WTC11 (cell line): ENCODE measurements around the gene CPNE1. TPM values are rescaled to one million over a fixed set of nuclear protein-coding genes. Genes with fewer than 3 reads are reported as not detected.

ENCODE experiments used
- ATAC-seq: fragments of 200-7000 bp; cut with Tn5 transposase; 2 replicates; pipeline ENCODE4 v1.10.0; 2021; ENCODE audit warnings: mild to moderate bottlenecking, moderate library complexity
- CTCF ChIA-PET: fragments of 300-600 bp; sonication (Branson Sonifier 250); formaldehyde crosslinking; loops from one replicate; lab custom pipeline; 2021; ENCODE audit warnings: antibody characterized with exemption; lab: Charles Lee
- POLR2A ChIA-PET: fragments of 350-600 bp; sonication (Branson Sonifier 250); formaldehyde crosslinking; loops from one replicate; lab custom pipeline; 2021; ENCODE audit warnings: antibody characterized with exemption; lab: Charles Lee
- DNase-seq: peaks from one replicate; pipeline ENCODE4 v3.0.0; 2021; ENCODE audit warnings: low spot score
- H3K27ac Mint-ChIP-seq: 2 replicates; pipeline ENCODE4 v1.8.0; 2021; ENCODE audit warnings: mixed read lengths
- H3K27me3 Mint-ChIP-seq: 2 replicates; pipeline ENCODE4 v1.8.0; 2021; ENCODE audit warnings: low read depth, mild to moderate bottlenecking, moderate library complexity, mixed read lengths
- H3K36me3 Mint-ChIP-seq: 2 replicates; pipeline ENCODE4 v1.8.0; 2021; ENCODE audit warnings: mixed read lengths
- H3K4me1 Mint-ChIP-seq: 2 replicates; pipeline ENCODE4 v1.8.0; 2022; ENCODE audit warnings: mixed read lengths
- H3K4me3 Mint-ChIP-seq: 2 replicates; pipeline ENCODE4 v1.8.0; 2021; ENCODE audit warnings: mild to moderate bottlenecking, moderate library complexity, mixed read lengths
- H3K9me3 Mint-ChIP-seq: 2 replicates; pipeline ENCODE4 v1.8.0; 2021; ENCODE audit warnings: mixed read lengths
- ATF6 ChIP-seq: sonication (generic); formaldehyde crosslinking; IDR thresholded peaks from 2 replicates; pipeline ENCODE4 v1.8.1; 2023; ENCODE audit warnings: mild to moderate bottlenecking, missing genetic modification reagents
- ETV6 ChIP-seq: sonication (generic); formaldehyde crosslinking; IDR thresholded peaks from 2 replicates; pipeline ENCODE4 v1.8.1; 2022; ENCODE audit warnings: mild to moderate bottlenecking, missing genetic modification reagents
- FOXP4 ChIP-seq: sonication (generic); formaldehyde crosslinking; IDR thresholded peaks from 2 replicates; pipeline ENCODE4 v1.8.0; 2022; ENCODE audit warnings: mild to moderate bottlenecking, missing genetic modification reagents
- IRF1 ChIP-seq: sonication (generic); formaldehyde crosslinking; IDR thresholded peaks from 2 replicates; pipeline ENCODE4 v1.8.0; 2023; ENCODE audit warnings: missing genetic modification reagents
- JUN ChIP-seq: sonication (generic); formaldehyde crosslinking; IDR thresholded peaks from 2 replicates; pipeline ENCODE4 v1.8.0; 2023; ENCODE audit warnings: mild to moderate bottlenecking, missing genetic modification reagents
- MAX ChIP-seq: sonication (generic); formaldehyde crosslinking; IDR thresholded peaks from 2 replicates; pipeline ENCODE4 v1.8.0; 2022; ENCODE audit warnings: mild to moderate bottlenecking, missing genetic modification reagents
- MLX ChIP-seq: sonication (generic); formaldehyde crosslinking; IDR thresholded peaks from 2 replicates; pipeline ENCODE4 v1.8.1; 2023; ENCODE audit warnings: mild to moderate bottlenecking, missing genetic modification reagents, moderate library complexity
- MXD4 ChIP-seq: fragments of 250-450 bp; sonication (Bioruptor Pico); IDR thresholded peaks from 2 replicates; pipeline ENCODE4 v1.8.0; 2021; ENCODE audit warnings: mild to moderate bottlenecking, moderate library complexity, borderline replicate concordance
- NFE2L1 ChIP-seq: sonication (generic); formaldehyde crosslinking; IDR thresholded peaks from 2 replicates; pipeline ENCODE4 v1.8.1; 2023; ENCODE audit warnings: missing genetic modification reagents
- TCF7 ChIP-seq: sonication (generic); formaldehyde crosslinking; IDR thresholded peaks from 2 replicates; pipeline ENCODE4 v1.8.0; 2022; ENCODE audit warnings: mild to moderate bottlenecking, low read depth, missing genetic modification reagents, moderate library complexity
- TEAD1 ChIP-seq: sonication (generic); formaldehyde crosslinking; IDR thresholded peaks from 2 replicates; pipeline ENCODE4 v1.8.0; 2022; ENCODE audit warnings: mild to moderate bottlenecking, missing genetic modification reagents
- TP53 ChIP-seq: sonication (generic); formaldehyde crosslinking; IDR thresholded peaks from 2 replicates; pipeline ENCODE4 v1.8.1; 2023; ENCODE audit warnings: mild to moderate bottlenecking, missing genetic modification reagents
- USF1 ChIP-seq: sonication (generic); formaldehyde crosslinking; IDR thresholded peaks from 2 replicates; pipeline ENCODE4 v1.8.0; 2022; ENCODE audit warnings: mild to moderate bottlenecking, missing genetic modification reagents
- ZBTB21 ChIP-seq: sonication (generic); formaldehyde crosslinking; IDR thresholded peaks from 2 replicates; pipeline ENCODE4 v1.8.1; 2023; ENCODE audit warnings: mild to moderate bottlenecking, missing genetic modification reagents, borderline replicate concordance
- ZMAT4 ChIP-seq: fragments of 250-450 bp; sonication (Bioruptor Pico); IDR thresholded peaks from 2 replicates; pipeline ENCODE4 v1.9.0; 2021; ENCODE audit warnings: mild to moderate bottlenecking
- ZNF219 ChIP-seq: sonication (generic); formaldehyde crosslinking; IDR thresholded peaks from 2 replicates; pipeline ENCODE4 v1.8.0; 2023; ENCODE audit warnings: missing genetic modification reagents, mild to moderate bottlenecking, borderline replicate concordance
- ZNF281 ChIP-seq: sonication (generic); formaldehyde crosslinking; IDR thresholded peaks from 2 replicates; pipeline ENCODE4 v1.8.0; 2023; ENCODE audit warnings: mild to moderate bottlenecking, missing genetic modification reagents
- ZNF396 ChIP-seq: fragments of 250-450 bp; sonication (Bioruptor Pico); IDR thresholded peaks from 2 replicates; pipeline ENCODE4 v1.8.0; 2021; ENCODE audit warnings: mild to moderate bottlenecking, moderate library complexity, borderline replicate concordance
- ZNF423 ChIP-seq: fragments of 250-450 bp; sonication (Bioruptor Pico); IDR thresholded peaks from 2 replicates; pipeline ENCODE4 v2.1.2; 2022; ENCODE audit warnings: mild to moderate bottlenecking, moderate library complexity
- ZNF425 ChIP-seq: fragments of 250-450 bp; sonication (Bioruptor Pico); conservative IDR thresholded peaks from 2 replicates; pipeline ENCODE4 v1.9.0; 2021; ENCODE audit warnings: mild to moderate bottlenecking
- total RNA-seq: library from RNA; stranded (reverse); gene quantifications from 3 replicates; pipeline ENCODE4 v1.2.3, GENCODE V29; 2021

Gene CPNE1
- total RNA-seq, 1 experiment from 2014 or later, result 312 TPM

GRCh38 chr20:35611482-35611881 lies 53.2 kb downstream of the CPNE1 start:
- DNase-seq (no peak), ATAC-seq (no peak)
- Mint-ChIP-seq H3K27ac (no peak overlapping the region), H3K9me3 (no peaks in the 10 kb centered on the region), H3K4me1 (no peaks in the 10 kb centered on the region), H3K36me3 (no peaks in the 10 kb centered on the region), H3K27me3 (peaks cover 25% of the 10 kb centered on the region), H3K4me3 (no peak overlapping the region)
- TF ChIP-seq ZNF423 (no peak), ZMAT4 (no peak), NFE2L1 (CRISPR knock-in tag) (no peak), TCF7 (CRISPR knock-in tag) (no peak), MAX (CRISPR knock-in tag) (no peak), IRF1 (CRISPR knock-in tag) (no peak), MXD4 (CRISPR knock-in tag) (no peak), ZNF425 (CRISPR knock-in tag) (no peak), ATF6 (CRISPR knock-in tag) (no peak), ZNF219 (CRISPR knock-in tag) (no peak), JUN (CRISPR knock-in tag) (no peak), TP53 (CRISPR knock-in tag) (no peak), TEAD1 (CRISPR knock-in tag) (no peak), ZNF281 (CRISPR knock-in tag) (no peak), ETV6 (CRISPR knock-in tag) (no peak), USF1 (CRISPR knock-in tag) (no peak), FOXP4 (CRISPR knock-in tag) (no peak), ZNF396 (CRISPR knock-in tag) (no peak), MLX (CRISPR knock-in tag) (no peak), ZBTB21 (no peak)
- ChIA-PET POLR2A (no interaction called here), CTCF (interaction anchor here (1.1 to 2.9 kb wide), 2 partner anchors 8 to 11 kb away, joined by 5 to 11 read pairs; no protein-coding TSS in a partner anchor)
